Camera-type eye (tissue), 1 donor: ENCODE results near the gene KIR2DL3. TPM values are rescaled to one million over a fixed set of nuclear protein-coding genes. Genes with fewer than 3 reads are reported as not detected.

Experiments
- total RNA-seq: library from RNA; depleted of rRNA; stranded (reverse); fragments of >200 nt; gene quantifications from one replicate; pipeline ENCODE4 v1.2.3, GENCODE V29; 2014

Gene KIR2DL3
- total RNA-seq, result not detected

DNA sequence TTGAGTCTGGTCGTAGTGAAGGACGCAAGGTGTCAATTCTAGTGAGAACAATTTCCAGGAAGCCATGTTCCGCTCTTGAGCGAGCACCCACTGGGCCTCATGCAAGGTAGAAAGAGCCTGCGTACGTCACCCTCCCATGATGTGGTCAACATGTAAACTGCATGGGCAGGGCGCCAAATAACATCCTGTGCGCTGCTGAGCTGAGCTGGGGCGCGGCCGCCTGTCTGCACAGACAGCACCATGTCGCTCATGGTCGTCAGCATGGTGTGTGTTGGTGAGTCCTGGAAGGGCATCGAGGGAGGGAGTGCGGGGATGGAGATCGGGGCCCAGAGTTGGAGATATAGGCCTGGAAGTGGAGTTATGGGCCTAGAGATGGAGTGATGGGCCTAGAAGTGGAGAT is at the start of gene KIR2DL3:
KIR2DL3 (plus strand) TSS at position 208 of the 400 bp plus-strand sequence; CDS start at position 241, 33 bp downstream.

DNA sequence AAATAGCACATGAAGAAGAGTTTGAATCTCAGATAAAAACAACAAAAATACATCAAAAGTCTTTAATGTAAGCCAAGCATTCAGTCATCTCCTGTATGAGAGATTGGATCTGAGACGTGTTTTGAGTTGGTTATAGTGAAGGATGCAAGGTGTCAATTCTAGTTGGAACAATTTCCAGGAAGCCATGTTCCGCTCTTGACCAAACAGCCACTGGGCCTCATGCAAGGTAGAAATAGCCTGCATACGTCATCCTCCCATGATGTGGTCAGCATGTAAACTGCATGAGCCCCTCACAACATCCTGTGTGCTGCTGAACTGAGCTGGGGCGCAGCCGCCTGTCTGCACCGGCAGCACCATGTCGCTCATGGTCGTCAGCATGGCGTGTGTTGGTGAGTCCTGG is 14.2 kb upstream of the KIR2DL3 start, which contains the start of gene KIR3DL3:
KIR3DL3 (plus strand) TSS at position 301 of the 400 bp plus-strand sequence; CDS start at position 356, 55 bp downstream.

DNA sequence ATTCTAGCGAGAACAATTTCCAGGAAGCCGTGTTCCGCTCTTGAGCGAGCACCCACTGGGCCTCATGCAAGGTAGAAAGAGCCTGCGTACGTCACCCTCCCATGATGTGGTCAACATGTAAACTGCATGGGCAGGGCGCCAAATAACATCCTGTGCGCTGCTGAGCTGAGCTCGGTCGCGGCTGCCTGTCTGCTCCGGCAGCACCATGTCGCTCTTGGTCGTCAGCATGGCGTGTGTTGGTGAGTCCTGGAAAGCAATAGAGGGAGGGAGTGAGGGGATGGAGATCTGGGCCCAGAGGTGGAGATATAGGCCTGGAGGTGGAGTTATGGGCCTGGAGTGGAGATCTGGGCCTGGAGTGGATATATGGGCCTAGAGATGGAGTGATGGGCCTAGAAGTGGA is 31.3 kb downstream of the KIR2DL3 start, which contains the start of gene KIR2DL1:
KIR2DL1 (plus strand) TSS at position 148 of the 400 bp plus-strand sequence; CDS start at position 206, 58 bp downstream.

Other genes with a start within 250 kb of the KIR2DL3 start
- not detected for gene LAIR2, start 235.7 kb upstream of the KIR2DL3 start, total RNA-seq
- not detected for gene LILRA2, start 164.7 kb upstream of the KIR2DL3 start, total RNA-seq
- 0.22 TPM for gene LILRA1, start 144.9 kb upstream of the KIR2DL3 start, total RNA-seq
- 0.71 TPM for gene LILRB1, start 108.0 kb upstream of the KIR2DL3 start, total RNA-seq
- gene LILRB4, start 75.5 kb upstream of the KIR2DL3 start, total RNA-seq, result 0.71 TPM
- gene KIR3DL3, start 14.1 kb upstream of the KIR2DL3 start, total RNA-seq, result not detected
- not detected for gene KIR2DL1, start 31.3 kb downstream of the KIR2DL3 start, total RNA-seq
- gene KIR2DL4, start 65.1 kb downstream of the KIR2DL3 start, total RNA-seq, result not detected
- 0.22 TPM for gene KIR3DL1, start 78.0 kb downstream of the KIR2DL3 start, total RNA-seq
- not detected for gene KIR2DS4, start 94.2 kb downstream of the KIR2DL3 start, total RNA-seq
- gene KIR3DL2, start 111.9 kb downstream of the KIR2DL3 start, total RNA-seq, result not detected
- gene FCAR, start 135.7 kb downstream of the KIR2DL3 start, total RNA-seq, result 5.2 TPM
- not detected for gene NCR1, start 167.6 kb downstream of the KIR2DL3 start, total RNA-seq
- not detected for gene NLRP7, start 209.0 kb downstream of the KIR2DL3 start, total RNA-seq
- gene NLRP2, start 227.9 kb downstream of the KIR2DL3 start, total RNA-seq, result 11.2 TPM